Measurements from ENCODE around the gene ZNF48.

ZNF48 gene

DNA sequence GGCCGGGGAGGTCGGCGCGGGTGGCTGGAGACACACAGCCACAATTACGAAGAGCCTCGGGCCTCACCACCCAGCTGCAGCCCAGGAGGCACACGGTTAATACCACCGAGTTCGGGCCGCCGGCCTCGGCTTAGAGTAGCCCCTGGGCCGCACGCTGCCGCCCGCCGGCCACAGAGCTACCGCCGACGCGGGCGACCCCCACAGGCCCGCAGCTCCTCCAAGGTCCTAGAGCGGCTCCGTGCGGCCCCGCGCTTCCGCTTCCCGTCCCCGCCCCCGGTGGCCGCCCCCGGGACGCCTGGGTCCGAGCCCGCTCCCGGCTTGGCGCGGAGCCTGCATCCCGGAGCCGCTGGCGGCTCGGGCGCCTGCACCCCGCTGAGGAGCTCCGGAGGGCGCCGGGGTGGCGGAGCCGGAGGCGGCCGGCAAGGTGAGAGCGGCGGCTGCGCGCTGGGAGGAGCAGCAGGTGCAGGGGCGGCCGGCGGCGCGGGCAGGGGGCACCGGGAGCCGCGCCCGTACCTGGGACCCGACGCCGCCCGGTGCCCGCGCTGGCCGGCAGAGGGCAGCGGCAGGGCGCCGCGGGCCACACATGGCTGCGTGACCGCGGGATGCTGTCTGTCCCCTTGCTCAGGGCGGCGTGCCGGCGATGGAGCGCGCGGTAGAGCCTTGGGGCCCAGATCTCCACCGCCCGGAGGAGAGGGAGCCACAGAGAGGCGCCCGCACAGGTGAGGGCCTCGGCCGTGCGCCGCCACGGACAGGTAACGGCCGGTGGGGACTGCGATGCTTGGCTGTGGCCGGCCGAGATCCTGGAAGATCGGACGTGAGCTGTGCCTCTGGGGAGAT lies at the start of gene ZNF48:
Gene ZNF48, plus strand, starts transcription at position 266 of the 837 bp plus-strand sequence. Its CDS starts 375 bp downstream, at position 641.
- ATAC-seq (peak; percentile 64), DNase-seq (peak; percentile 73)

GRCh38 chr16:30346286-30346685 lies 48.9 kb upstream of the ZNF48 start:
- DNase-seq, result no peak
- no peak for ATAC-seq

GRCh38 chr16:30348113-30348512 lies 47.1 kb upstream of the ZNF48 start:
- ATAC-seq (no peak), DNase-seq (no peak)

- DNase-seq (no peak), ATAC-seq (no peak)
Observed at GRCh38 chr16:30348929-30349328, 46.3 kb upstream of the ZNF48 start.

GRCh38 chr16:30349675-30350074 lies 45.5 kb upstream of the ZNF48 start:
- no peak for ATAC-seq
- no peak for DNase-seq

- ATAC-seq (peak; percentile 76), DNase-seq (peak; percentile 41)
Observed at GRCh38 chr16:30350134-30350871, 44.9 kb upstream of the ZNF48 start.

- ATAC-seq (no peak), DNase-seq (no peak)
Observed at GRCh38 chr16:30351001-30351441, 44.2 kb upstream of the ZNF48 start.

DNA sequence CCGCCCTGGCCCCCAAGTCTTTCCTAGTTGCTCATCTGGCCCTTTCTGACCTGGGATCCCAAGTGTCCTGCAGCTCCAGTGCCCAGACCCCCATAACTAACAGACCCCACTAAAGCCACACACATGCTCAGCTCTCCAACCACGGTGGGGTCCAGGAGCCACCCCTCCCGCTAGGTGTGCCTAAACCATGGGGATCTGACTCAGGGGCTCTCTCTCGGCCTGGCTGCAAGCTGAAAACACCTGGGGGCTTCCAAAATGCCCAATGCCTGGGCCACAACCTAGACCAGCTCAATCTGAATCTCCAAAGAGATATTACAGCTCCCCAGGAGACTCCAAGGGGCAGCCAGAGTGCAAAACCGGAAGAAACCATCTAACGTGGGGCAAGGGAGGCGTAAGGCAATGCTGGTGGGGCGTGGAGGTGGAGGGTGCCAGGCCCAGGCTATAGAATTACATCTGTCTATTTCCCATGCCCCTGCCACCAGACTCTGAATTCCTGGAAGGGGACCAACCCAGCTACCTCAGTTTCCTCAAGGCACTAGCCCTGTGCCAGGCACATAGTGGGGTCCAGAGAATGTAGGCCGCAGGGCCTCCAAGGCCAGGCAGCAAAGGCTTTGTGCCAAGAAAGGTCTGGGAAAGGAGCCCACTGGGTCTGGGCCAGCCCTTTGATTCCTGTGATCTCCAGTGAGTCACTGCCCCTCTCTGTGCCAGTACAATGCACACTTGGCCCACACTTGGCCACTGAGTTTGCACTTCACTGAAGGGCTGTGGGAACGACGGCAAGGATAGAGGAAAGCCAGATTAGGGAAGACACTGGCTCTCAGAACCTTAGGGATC lies 43.4 kb upstream of the ZNF48 start:
- no peak for DNase-seq

GRCh38 chr16:30352488-30353401 lies 42.5 kb upstream of the ZNF48 start:
- DNase-seq (no peak), ATAC-seq (no peak)

More for the DNA sequence above, 43.4 kb upstream of the ZNF48 start:
- no peak for ATAC-seq

DNA sequence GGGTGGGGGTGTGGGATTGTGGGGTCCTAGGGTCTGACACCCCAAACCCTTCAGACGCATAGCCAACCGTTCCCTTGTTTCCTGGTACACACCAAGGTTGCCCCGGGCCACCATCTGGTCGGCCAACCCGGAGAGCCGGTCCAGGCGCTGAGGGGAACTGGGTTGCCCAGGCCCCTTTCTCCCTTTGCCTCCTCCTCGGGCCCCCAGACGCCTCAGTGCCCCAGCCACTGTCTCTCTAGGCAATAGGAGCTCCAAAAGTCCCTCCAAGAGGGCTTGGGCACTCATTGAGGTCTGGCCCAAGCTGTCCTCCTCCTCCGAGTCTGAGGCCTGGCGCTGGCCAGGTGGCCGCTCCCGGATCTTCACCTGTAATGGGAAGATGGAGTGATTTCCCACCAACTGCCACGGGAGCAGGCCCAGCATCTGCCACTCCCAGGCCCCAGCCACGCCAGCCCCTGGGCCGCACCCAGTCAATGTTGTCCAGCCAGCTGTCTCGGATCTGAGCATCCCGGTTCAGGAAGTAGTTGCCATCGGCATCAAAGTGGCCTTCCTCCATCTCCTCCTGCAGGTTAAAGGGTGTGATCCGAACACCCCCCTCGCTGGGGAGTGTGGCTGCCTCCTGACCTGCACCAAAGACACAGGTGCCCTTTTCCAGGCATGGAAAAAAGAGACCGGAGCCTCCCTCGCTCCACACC lies 41.6 kb upstream of the ZNF48 start:
- no peak for ATAC-seq

GRCh38 chr16:30354423-30355143 lies 40.6 kb upstream of the ZNF48 start:
- peak; percentile 14 for ATAC-seq
- no peak for DNase-seq

More for the DNA sequence above, 41.6 kb upstream of the ZNF48 start:
- no peak for DNase-seq

GRCh38 chr16:30355144-30355953 lies 39.9 kb upstream of the ZNF48 start, which contains the start of gene CD2BP2:
Gene CD2BP2 (minus strand): TSS chr16:30355308. CDS start chr16:30354681, 627 bp downstream.
- peak; percentile 94 for DNase-seq
- peak; percentile 79 for ATAC-seq

- DNase-seq (no peak), ATAC-seq (no peak)
Observed at GRCh38 chr16:30355954-30356308, 39.3 kb upstream of the ZNF48 start.

DNA sequence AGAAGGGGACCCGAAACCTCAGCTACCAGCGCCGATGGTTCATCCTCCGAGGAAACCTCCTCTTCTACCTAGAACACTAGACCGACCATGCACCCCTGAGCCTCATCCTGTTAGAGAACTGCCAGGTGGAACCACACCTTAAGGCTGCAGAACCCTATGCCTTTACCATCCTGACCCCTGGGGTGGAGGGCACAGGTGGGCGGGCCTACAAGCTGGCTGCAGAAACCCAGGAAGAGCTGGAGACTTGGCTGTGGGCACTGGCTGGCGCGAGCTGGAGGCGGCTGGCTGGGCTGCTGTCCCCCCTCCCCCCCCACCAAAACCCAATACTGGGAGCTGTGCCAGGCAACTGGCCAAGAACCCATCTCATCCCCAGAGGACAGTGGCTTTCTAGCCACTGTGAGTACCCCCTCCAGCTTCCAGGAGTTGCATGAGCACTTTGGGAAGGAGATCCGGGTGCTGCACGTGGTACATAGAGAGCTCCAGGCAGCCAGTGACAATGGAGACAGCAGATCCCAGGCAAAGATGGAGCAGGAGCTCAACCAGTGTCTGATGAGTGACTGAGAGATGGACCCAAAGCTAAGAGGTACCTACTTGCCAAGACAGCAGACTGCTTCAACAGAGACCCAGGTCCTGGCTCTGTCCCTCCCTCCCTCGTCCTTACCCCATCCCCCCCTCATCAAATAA lies 38.7 kb upstream of the ZNF48 start:
- no peak for ATAC-seq
- no peak for DNase-seq

DNA sequence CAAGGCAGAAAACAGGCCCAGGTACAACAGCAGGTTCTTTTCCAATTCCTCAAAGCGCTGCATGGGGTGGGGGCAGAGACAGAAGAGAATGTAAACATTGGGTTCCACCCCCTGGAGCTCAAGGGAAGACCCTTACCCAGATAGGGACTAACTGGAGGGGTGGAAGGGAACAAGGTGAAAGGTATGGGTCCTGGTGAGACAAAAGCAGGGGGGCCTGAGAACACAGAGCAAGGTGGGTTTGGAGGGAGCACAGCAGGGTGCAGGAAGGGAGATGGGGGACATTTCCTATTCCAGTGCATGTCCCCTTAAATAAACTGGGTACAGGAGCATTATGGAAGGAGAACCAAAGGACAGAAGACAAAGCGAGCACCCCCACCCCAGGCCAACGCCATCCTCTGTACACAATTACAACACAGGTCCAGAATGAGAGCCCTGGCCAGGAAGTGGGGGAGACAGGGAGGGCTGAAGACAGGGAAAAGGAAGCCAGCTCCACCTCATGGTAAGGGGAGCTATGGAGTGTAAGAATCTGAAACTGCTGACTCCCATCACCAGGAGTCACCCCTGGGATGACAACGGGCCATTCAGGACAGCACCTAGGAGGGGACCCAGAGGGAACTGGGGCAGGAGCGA lies 38.0 kb upstream of the ZNF48 start:
- DNase-seq (no peak), ATAC-seq (no peak)

DNA sequence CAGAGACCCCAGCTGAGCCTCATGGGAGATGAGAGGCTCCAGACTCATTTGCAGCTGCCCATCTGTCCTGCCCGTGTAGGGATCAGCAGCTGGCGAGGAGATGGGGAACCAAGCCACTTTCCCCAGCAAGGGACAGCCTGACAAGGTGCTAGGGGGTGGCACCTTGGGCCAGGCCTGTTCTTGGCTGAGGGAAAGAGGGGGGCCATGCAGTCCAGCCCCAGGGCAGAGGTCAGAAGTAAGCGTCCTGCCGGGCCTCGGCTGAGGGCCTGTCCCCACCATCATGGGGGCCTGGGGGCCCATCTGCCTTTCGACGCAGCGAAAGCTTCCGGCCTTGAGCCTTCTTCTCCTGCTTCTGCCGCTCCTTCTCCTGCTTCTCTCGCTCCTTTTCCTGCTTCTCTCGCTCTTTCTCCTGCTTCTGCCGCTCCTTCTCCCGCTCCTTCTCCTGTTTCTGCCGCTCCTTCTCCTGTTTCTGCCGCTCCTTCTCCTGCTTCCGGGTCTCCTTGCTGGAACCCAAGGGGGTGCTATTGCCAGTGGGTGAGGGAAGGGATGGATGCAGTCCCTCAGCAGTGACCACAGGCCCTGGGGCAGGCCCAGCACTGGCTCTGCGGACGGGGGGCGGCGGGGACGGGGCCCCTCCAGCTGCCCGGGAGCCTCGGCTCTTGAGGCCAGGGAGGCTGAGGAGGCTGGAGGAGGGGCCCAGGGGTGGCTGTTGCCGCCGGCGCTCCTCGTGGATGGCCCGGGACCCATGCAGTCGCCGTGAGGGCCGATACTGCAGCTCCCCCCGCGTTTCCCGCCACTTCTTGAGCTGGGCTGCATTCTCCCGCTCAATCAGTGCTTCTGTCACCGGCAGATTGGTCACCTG lies 37.3 kb upstream of the ZNF48 start:
- DNase-seq (no peak), ATAC-seq (no peak)

DNA sequence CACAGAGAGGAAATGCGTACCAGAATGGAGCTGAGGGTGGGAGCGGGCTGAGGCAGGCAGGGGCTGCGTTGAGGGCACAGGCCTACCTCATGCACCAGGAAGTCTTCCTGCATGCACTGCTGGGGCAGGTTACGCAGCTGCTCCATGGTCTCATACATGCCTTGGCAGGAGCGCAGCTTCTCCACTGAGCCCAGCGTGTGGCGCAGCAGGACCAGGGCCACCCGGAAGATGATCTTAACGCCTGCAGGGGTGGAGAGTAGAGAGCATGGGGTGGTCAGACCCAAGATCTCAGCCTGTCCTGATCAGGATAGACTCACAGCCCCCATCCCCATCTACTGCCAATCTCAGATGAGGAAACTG lies 36.7 kb upstream of the ZNF48 start:
- ATAC-seq, result no peak
- DNase-seq, result no peak

All from stimulated activated naive CD8-positive, alpha-beta T cell treated with anti-CD3 and anti-CD28 coated beads, Interleukin-15, Interleukin-2, amounts not matched to agents 100 U/mL and 50 U/mL, for 24 hours (primary cell).